Measurements from ENCODE around the gene ASH1L. TPM values are rescaled to one million over a fixed set of nuclear protein-coding genes. Genes with fewer than 3 reads are reported as not detected.

The ASH1L gene
- total RNA-seq, 1 donor from 2014 or later: 36.0 TPM

DNA sequence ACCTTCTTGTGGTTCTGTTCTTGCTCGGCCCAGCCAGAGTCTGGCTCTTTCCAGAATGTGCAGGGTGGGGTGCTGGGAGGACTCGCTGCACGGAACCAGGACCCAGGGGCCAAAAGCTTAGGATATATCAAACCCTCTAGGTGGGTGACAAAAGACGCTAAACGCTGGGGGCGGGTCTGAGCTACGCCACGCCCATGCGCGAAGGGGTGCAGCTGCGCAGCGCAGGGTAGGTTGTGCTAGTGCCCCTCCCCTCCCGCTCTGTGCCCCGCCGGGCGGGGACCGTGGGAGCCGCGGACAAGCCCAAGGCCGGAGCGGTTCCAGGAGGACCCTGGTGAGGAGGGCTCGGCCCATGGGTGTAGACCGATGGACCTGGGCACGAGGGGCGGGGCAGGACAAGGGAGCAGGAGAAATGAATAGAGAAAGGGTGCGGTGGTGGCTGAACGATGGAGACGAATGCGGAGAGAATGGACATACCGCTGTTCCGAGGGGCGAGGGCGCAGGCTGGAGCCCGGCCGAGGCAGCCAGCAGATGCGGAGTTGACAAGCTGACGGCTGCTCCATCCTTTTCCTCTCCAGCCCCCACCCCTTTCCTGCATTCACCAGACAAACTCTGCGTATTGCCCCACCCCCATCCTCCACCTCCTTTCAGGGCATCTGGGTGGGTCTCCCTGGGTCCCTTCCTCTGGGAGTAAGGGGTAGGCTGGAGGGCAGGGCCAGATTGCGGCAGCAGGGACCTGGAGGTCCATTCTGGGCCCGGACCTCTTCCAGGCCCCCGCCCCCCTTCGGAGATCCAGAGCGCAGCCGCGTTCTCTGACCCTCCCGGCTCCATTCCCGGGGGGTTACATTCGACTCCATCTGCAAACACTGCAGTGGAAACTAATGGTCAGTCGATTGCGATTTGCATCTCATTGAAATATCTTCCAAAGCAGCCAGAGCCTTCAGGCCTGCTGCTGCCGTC is 241.7 kb downstream of the ASH1L start, which contains the start of gene RUSC1:
Gene RUSC1, plus strand, starts transcription at position 234 of the 957 bp plus-strand sequence. CDS start 880 bp downstream, outside the sequence.
- Mint-ChIP-seq H3K27ac (ENCODE audit: unreplicated experiment) (peak within 1 kb of the TSS; percentile 81), H3K27me3 (ENCODE audit: low read depth) (no peaks in the 10 kb centered on the region), H3K9me3 (ENCODE audit: low read depth) (no peaks in the 10 kb centered on the region), H3K4me1 (ENCODE audit: low read depth) (peaks cover 35% of the 10 kb centered on the region), H3K36me3 (ENCODE audit: low read depth) (peaks cover 4% of the 10 kb centered on the region), H3K4me3 (ENCODE audit: unreplicated experiment) (peak within 1 kb of the TSS; percentile 66)
- TF ChIP-seq, protein P1, sequence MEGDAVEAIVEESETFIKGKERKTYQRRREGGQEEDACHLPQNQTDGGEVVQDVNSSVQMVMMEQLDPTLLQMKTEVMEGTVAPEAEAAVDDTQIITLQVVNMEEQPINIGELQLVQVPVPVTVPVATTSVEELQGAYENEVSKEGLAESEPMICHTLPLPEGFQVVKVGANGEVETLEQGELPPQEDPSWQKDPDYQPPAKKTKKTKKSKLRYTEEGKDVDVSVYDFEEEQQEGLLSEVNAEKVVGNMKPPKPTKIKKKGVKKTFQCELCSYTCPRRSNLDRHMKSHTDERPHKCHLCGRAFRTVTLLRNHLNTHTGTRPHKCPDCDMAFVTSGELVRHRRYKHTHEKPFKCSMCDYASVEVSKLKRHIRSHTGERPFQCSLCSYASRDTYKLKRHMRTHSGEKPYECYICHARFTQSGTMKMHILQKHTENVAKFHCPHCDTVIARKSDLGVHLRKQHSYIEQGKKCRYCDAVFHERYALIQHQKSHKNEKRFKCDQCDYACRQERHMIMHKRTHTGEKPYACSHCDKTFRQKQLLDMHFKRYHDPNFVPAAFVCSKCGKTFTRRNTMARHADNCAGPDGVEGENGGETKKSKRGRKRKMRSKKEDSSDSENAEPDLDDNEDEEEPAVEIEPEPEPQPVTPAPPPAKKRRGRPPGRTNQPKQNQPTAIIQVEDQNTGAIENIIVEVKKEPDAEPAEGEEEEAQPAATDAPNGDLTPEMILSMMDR (IDR thresholded peaks at IDR 0.05): no peak
- DNase-seq (ENCODE audit: low spot score): no peak

DNA sequence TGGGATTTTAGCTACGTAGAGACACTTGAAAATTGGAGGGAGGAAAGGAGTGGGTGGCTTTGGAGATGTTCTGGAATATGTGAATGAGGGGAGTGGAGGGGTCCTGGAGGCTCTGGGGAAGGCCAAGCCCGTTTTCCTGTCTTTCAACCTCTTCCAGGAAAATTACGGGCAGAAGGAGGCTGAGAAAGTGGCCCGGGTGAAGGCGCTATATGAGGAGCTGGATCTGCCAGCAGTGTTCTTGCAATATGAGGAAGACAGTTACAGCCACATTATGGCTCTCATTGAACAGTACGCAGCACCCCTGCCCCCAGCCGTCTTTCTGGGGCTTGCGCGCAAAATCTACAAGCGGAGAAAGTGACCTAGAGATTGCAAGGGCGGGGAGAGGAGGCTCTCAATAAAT is 242.4 kb downstream of the ASH1L start:
- H3K36me3 Mint-ChIP-seq (ENCODE audit: low read depth): peaks cover 4% of the 10 kb centered on the region
- H3K9me3 Mint-ChIP-seq (ENCODE audit: low read depth): no peaks in the 10 kb centered on the region
- H3K27me3 Mint-ChIP-seq (ENCODE audit: low read depth): no peaks in the 10 kb centered on the region
- peak overlapping the region; percentile 66 for H3K4me3 Mint-ChIP-seq (ENCODE audit: unreplicated experiment)
- TF ChIP-seq, protein P1 (IDR thresholded peaks at IDR 0.05): no peak
- H3K4me1 Mint-ChIP-seq (ENCODE audit: low read depth): peaks cover 30% of the 10 kb centered on the region
- H3K27ac Mint-ChIP-seq (ENCODE audit: unreplicated experiment): peak overlapping the region; percentile 81
- no peak for DNase-seq (ENCODE audit: low spot score)

GRCh38 chr1:155319536-155319935 is 243.1 kb downstream of the ASH1L start:
- Mint-ChIP-seq H3K36me3 (ENCODE audit: low read depth) (peaks cover 6% of the 10 kb centered on the region), H3K27ac (ENCODE audit: unreplicated experiment) (no peak overlapping the region), H3K4me1 (ENCODE audit: low read depth) (peaks cover 30% of the 10 kb centered on the region), H3K4me3 (ENCODE audit: unreplicated experiment) (no peak overlapping the region), H3K9me3 (ENCODE audit: low read depth) (no peaks in the 10 kb centered on the region), H3K27me3 (ENCODE audit: low read depth) (no peaks in the 10 kb centered on the region)
- TF ChIP-seq, protein P1 (IDR thresholded peaks at IDR 0.05): no peak
- DNase-seq (ENCODE audit: low spot score): no peak

DNA sequence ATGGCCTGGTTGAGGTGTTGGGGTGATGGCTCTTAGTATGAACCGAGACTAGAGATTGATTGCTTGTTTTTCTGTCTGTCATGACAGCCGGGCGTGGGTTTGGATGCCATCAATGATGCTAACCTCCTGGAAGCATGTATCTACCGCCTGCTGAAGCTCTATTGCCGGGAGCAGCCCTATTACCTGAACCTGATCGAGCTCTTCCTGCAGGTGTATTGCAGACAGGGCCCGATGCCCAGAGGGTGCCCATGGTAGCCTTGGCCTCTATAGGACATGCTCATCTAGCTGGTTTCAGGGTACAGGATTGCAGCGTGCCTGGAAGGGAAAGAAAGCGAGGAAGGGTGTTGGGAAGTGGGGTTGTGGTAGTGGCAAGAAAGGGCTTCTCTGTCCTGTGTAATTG is 244.5 kb downstream of the ASH1L start:
- no peak for DNase-seq (ENCODE audit: low spot score)
- Mint-ChIP-seq H3K9me3 (ENCODE audit: low read depth) (no peaks in the 10 kb centered on the region), H3K4me1 (ENCODE audit: low read depth) (peaks cover 33% of the 10 kb centered on the region), H3K36me3 (ENCODE audit: low read depth) (peaks cover 11% of the 10 kb centered on the region), H3K27ac (ENCODE audit: unreplicated experiment) (peak overlapping the region; percentile 28), H3K4me3 (ENCODE audit: unreplicated experiment) (no peak overlapping the region), H3K27me3 (ENCODE audit: low read depth) (no peaks in the 10 kb centered on the region)
- TF ChIP-seq, protein P1 (IDR thresholded peaks at IDR 0.05): no peak

GRCh38 chr1:155316922-155317321 is 245.7 kb downstream of the ASH1L start:
- DNase-seq (ENCODE audit: low spot score): no peak
- H3K4me3 Mint-ChIP-seq (ENCODE audit: unreplicated experiment): no peak overlapping the region
- no peak overlapping the region for H3K27ac Mint-ChIP-seq (ENCODE audit: unreplicated experiment)
- H3K4me1 Mint-ChIP-seq (ENCODE audit: low read depth): peaks cover 26% of the 10 kb centered on the region
- H3K36me3 Mint-ChIP-seq (ENCODE audit: low read depth): peaks cover 13% of the 10 kb centered on the region
- TF ChIP-seq, protein P1 (IDR thresholded peaks at IDR 0.05): no peak
- no peaks in the 10 kb centered on the region for H3K9me3 Mint-ChIP-seq (ENCODE audit: low read depth)
- no peaks in the 10 kb centered on the region for H3K27me3 Mint-ChIP-seq (ENCODE audit: low read depth)
